SK-N-MC (cell line): ENCODE results near the gene IER2.

ENCODE experiments used
- DNase-seq: peaks from one replicate; pipeline ENCODE4 v3.0.0-alpha.2; 2011; ENCODE audit warnings: low read depth, low spot score
- H3K27ac ChIP-seq: fragments of 200-600 bp; sonication (generic); 2 replicates; pipeline ENCODE4 v1.5.1; 2016; ENCODE audit warnings: mixed run types
- H3K36me3 ChIP-seq: fragments of 200-600 bp; sonication (generic); 2 replicates; pipeline ENCODE4 v1.6.1; 2017; ENCODE audit warnings: antibody characterized with exemption, low read length, mixed read lengths; ENCODE audit not compliant: insufficient read depth
- H3K4me3 ChIP-seq: fragments of 200-600 bp; sonication (generic); 2 replicates; pipeline ENCODE4 v1.5.1; 2016
- H3K9ac ChIP-seq: fragments of 200-600 bp; sonication (generic); 2 replicates; pipeline ENCODE4 v1.8.0; 2017; ENCODE audit warnings: mixed run types, mixed read lengths; ENCODE audit not compliant: insufficient read length
- H3K9me3 ChIP-seq: fragments of 200-600 bp; sonication (generic); 2 replicates; pipeline ENCODE4 v1.6.1; 2017; ENCODE audit warnings: low read depth, mild to moderate bottlenecking, antibody characterized with exemption, low read length, moderate library complexity, mixed read lengths
- EZH2 ChIP-seq: fragments of 200-600 bp; sonication (generic); IDR thresholded peaks from one replicate; pipeline ENCODE4 v1.6.1; 2017; ENCODE audit warnings: antibody characterized with exemption
- FOXP2 ChIP-seq: optimal IDR thresholded peaks from 2 replicates; pipeline ENCODE3; 2011; ENCODE audit warnings: mild to moderate bottlenecking, moderate library complexity; ENCODE audit not compliant: insufficient read depth; ENCODE audit errors: extremely low read length, control extremely low read depth
- POLR2AphosphoS5 ChIP-seq: IDR thresholded peaks from 2 replicates; pipeline ENCODE4 v1.6.1; 2012; ENCODE audit warnings: mild to moderate bottlenecking, low read depth, low read length, borderline replicate concordance

Gene IER2

GRCh38 chr19:13153569-13154240 is 3.5 kb downstream of the IER2 start:
- no peaks in the 10 kb centered on the region for H3K36me3 ChIP-seq
- H3K9ac ChIP-seq: peak overlapping the region; percentile 87
- TF ChIP-seq FOXP2 (no peak), EZH2 (no peak), POLR2AphosphoS5 (no peak)

GRCh38 chr19:13154241-13154778 is 4.1 kb downstream of the IER2 start:
- Histone ChIP-seq H3K36me3 (no peaks in the 10 kb centered on the region), H3K27ac (peak overlapping the region; percentile 97), H3K4me3 (peak overlapping the region; percentile 81), H3K9ac (peak overlapping the region; percentile 87), H3K9me3 (no peaks in the 10 kb centered on the region)
- DNase-seq: no peak
- no peak for TF ChIP-seq FOXP2
- TF ChIP-seq EZH2: no peak
- no peak for TF ChIP-seq POLR2AphosphoS5

More at GRCh38 chr19:13153569-13154240, 3.5 kb downstream of the IER2 start:
- Histone ChIP-seq H3K4me3 (peak overlapping the region; percentile 81), H3K27ac (peak overlapping the region; percentile 97), H3K9me3 (no peaks in the 10 kb centered on the region)
- no peak for DNase-seq

GRCh38 chr19:13154911-13155471 is 4.8 kb downstream of the IER2 start:
- Histone ChIP-seq H3K9me3 (no peaks in the 10 kb centered on the region), H3K4me3 (peak overlapping the region; percentile 81), H3K9ac (peak overlapping the region; percentile 87), H3K36me3 (no peaks in the 10 kb centered on the region), H3K27ac (peak overlapping the region; percentile 54; the same call in 1 of the 2 replicates)
- no peak for DNase-seq
- TF ChIP-seq POLR2AphosphoS5 (no peak), EZH2 (no peak), FOXP2 (no peak)

- Histone ChIP-seq H3K36me3 (no peaks in the 10 kb centered on the region), H3K9me3 (no peaks in the 10 kb centered on the region), H3K4me3 (peak overlapping the region; percentile 81), H3K27ac (peak overlapping the region; percentile 54; the same call in 1 of the 2 replicates), H3K9ac (peak overlapping the region; percentile 87)
- no peak for TF ChIP-seq POLR2AphosphoS5
- no peak for TF ChIP-seq FOXP2
- no peak for TF ChIP-seq EZH2
- no peak for DNase-seq
Measured at GRCh38 chr19:13155472-13156359, 5.5 kb downstream of the IER2 start.

- H3K36me3 ChIP-seq: no peaks in the 10 kb centered on the region
- no peak overlapping the region; the same call in 1 of the 2 replicates for H3K27ac ChIP-seq
- DNase-seq: no peak
- TF ChIP-seq FOXP2 (no peak), POLR2AphosphoS5 (no peak), EZH2 (no peak)
- no peaks in the 10 kb centered on the region for H3K9me3 ChIP-seq
- H3K9ac ChIP-seq: no peak overlapping the region
- no peak overlapping the region for H3K4me3 ChIP-seq
Measured at GRCh38 chr19:13159713-13160112, 9.5 kb downstream of the IER2 start.

- H3K9ac ChIP-seq: no peak overlapping the region
- no peaks in the 10 kb centered on the region for H3K36me3 ChIP-seq
- TF ChIP-seq POLR2AphosphoS5 (no peak), FOXP2 (no peak), EZH2 (no peak)
- H3K9me3 ChIP-seq: no peaks in the 10 kb centered on the region
- DNase-seq: no peak
- H3K4me3 ChIP-seq: no peak overlapping the region
- H3K27ac ChIP-seq: no peak overlapping the region
Measured at GRCh38 chr19:13160557-13160956, 10.3 kb downstream of the IER2 start.

- peak; percentile 94 for DNase-seq
- Histone ChIP-seq H3K9ac (peak overlapping the region; percentile 81), H3K9me3 (no peaks in the 10 kb centered on the region)
Measured at GRCh38 chr19:13162724-13163608, 12.8 kb downstream of the IER2 start.

GRCh38 chr19:13163609-13164342 is 13.6 kb downstream of the IER2 start:
- no peak for TF ChIP-seq POLR2AphosphoS5
- TF ChIP-seq FOXP2: no peak
- no peak for TF ChIP-seq EZH2
- peak overlapping the region; percentile 81 for H3K9ac ChIP-seq
- peak overlapping the region; percentile 98 for H3K27ac ChIP-seq
- H3K4me3 ChIP-seq: peak overlapping the region; percentile 77
- no peaks in the 10 kb centered on the region for H3K36me3 ChIP-seq
- no peaks in the 10 kb centered on the region for H3K9me3 ChIP-seq
- no peak for DNase-seq

More at GRCh38 chr19:13162724-13163608, 12.8 kb downstream of the IER2 start:
- Histone ChIP-seq H3K4me3 (peak overlapping the region; percentile 77), H3K27ac (peak overlapping the region; percentile 98), H3K36me3 (no peaks in the 10 kb centered on the region)
- TF ChIP-seq EZH2: no peak
- TF ChIP-seq POLR2AphosphoS5: peak; percentile 61
